NCI-H748 (cell line): Measurements from ENCODE around the gene RNASE12.

Experiments used
- DNase-seq: peaks from one replicate; lab custom pipeline; 2025; ENCODE audit not compliant: unreplicated experiment; lab: John Stamatoyannopoulos, UW

Gene RNASE12

GRCh38 chr14:20546877-20547276 is 44.3 kb downstream of the RNASE12 start:
- no peak for DNase-seq
